ENCODE measurements around the gene EVPLL.
"Not testable (repeated sequence)": the region's sequence is repeated elsewhere in the genome, so short reads cannot be mapped to it uniquely, and the experiment has no call there.

The EVPLL gene

DNA sequence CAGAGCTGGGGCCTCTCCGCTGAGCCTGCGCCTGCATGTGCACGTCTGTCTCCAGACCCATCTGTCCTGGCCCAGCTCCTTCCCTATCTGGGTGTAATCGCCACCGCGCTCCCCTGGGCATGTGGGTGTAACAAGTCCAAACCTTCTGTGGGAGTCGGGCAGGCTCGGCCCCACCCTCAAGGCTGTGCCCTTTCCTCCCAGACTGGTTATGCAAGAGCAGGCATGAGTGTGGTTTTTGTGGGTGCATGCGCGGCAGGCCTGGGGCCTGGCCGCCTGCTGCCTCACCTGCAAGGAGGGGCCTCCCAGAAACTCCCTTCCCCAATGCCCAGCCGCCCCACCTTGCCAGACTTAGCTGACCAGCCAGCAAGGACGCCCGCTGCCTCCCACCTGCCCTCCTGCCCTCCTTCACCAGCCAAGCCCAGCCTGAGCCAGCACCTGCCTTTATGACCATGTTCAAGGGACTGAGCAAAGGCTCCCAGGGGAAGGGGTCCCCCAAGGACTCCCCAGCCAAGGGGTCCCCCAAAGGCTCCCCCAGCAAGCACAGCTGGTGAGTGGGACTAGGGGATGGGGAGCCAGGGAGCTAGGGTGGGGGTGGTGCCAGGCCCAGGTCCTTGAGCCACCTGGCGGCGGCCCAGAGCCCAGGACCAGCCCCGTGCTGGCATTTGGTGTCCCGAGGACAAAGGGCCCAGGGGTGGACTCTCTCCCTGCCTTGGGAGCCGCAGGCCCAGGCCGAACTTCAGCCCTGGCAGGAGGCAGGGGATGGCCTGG lies at the start of gene EVPLL:
TSS of gene EVPLL (plus strand) at position 342 of the 768 bp plus-strand sequence. CDS start 3,160 bp downstream, outside the sequence.
- peak; percentile 31 for DNase-seq

- DNase-seq, result no peak
Observed at GRCh38 chr17:18328643-18329204, 48.9 kb upstream of the EVPLL start.

DNA sequence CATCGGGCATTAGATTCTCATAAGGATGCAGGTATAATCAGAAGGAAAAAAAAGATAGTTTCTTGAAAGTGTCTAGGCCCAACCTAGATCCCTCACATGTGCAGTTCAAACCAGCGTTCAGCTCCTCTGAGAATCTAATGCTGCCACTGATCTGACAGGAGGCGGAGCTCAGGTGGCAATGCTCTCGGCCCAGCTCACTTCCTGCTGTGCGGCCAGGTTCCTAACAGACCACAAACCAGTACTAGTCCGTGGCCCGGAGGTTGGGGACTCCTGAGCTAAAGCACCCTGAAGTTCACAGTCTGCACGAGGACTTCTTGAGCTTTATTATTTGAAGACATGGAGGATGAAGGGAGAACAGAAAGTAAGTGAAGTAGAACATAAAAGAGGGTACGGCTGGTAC lies 45.7 kb upstream of the EVPLL start:
- DNase-seq, result no peak

DNA sequence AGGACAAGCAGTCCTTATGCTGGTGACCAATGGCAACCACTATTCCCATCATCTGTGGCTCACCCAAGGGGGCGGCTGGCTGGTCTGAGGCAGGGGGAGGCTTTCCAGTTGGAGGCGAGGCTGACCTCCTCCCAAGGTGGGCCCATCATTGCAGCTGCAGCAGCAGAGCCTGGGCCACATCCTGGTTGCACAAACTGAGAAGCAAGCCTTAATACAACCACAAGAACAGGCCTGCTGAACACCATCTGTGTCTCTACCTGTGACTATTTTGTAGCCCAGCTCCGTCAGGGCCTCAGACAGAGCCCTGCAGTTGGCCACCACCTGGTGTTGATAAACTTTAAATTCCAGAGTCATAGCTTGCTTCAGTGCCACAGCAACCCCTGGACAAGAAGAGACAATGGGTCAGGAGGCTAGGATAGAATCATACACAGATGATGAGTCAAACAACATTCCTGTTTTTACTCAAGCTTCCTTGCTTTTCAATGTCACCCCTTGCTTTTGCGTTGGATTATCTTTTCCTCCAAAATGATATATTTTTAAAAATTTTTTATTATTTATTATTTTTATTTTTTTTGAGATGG lies 44.6 kb upstream of the EVPLL start:
- no peak for DNase-seq

DNA sequence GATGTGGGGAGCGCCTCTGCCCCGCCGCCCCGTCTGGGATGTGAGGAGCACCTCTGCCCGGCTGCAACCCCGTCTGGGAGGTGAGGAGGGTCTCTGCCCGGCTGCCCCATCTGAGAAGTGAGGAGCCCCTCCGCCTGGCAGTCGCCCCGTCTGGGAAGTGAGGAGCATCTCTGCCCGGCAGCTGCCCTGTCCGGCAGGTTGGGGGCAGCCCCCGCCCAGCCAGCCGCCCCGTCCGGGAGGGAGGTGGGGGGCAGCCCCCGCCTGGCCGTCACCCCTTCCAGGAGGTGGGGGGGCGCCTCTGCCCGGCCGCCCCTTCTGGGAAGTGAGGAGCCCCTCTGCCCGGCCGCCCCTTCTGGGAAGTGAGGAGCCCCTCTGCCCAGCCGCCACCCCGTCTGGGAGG lies 39.4 kb upstream of the EVPLL start:
- DNase-seq, result not testable (repeated sequence)

- DNase-seq, result no peak
Observed at GRCh38 chr17:18339933-18340332, 37.6 kb upstream of the EVPLL start.

DNA sequence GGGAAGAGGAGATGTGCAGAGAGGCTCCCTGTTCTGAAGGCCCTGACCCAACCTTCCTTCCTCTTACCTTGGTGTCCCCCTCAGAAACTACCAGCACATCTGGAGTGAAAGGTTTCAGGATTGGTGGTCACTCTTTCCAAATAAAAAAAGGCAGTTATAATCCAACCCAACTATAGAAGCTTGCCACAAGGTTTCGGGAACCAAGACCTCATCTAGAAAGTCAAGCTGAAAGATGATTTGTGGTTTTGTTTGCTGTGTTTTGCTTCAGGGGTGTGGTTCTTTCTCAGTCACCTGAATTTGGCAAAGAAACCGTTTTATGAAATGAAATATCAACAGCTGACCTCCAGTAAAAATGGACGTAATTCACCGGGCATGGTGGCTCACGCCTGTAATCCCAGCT lies 33.6 kb upstream of the EVPLL start:
- no peak for DNase-seq

GRCh38 chr17:18353541-18353940 lies 24.0 kb upstream of the EVPLL start:
- no peak for DNase-seq

- DNase-seq, result no peak
Observed at GRCh38 chr17:18356624-18357023, 21.0 kb upstream of the EVPLL start.

DNA sequence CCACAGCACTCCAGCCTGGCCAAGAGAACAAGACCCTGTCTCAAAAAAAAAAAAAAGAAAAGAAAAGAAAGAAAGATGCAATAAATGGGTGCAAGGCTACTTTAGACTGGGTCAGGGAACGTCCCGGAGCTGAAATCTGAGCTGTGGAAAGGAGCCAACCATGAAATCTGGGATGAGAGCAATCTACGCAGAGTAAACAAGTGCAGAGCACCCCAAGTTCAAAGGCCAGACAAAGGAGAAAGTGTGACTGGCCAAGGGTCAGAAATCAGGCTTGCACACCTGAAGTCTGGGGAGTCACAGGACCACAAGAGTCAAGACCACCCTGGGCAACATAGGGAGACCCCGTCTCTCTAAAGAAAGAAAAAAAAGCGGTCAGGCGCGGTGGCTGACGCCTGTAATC lies 17.1 kb upstream of the EVPLL start:
- no peak for DNase-seq

DNA sequence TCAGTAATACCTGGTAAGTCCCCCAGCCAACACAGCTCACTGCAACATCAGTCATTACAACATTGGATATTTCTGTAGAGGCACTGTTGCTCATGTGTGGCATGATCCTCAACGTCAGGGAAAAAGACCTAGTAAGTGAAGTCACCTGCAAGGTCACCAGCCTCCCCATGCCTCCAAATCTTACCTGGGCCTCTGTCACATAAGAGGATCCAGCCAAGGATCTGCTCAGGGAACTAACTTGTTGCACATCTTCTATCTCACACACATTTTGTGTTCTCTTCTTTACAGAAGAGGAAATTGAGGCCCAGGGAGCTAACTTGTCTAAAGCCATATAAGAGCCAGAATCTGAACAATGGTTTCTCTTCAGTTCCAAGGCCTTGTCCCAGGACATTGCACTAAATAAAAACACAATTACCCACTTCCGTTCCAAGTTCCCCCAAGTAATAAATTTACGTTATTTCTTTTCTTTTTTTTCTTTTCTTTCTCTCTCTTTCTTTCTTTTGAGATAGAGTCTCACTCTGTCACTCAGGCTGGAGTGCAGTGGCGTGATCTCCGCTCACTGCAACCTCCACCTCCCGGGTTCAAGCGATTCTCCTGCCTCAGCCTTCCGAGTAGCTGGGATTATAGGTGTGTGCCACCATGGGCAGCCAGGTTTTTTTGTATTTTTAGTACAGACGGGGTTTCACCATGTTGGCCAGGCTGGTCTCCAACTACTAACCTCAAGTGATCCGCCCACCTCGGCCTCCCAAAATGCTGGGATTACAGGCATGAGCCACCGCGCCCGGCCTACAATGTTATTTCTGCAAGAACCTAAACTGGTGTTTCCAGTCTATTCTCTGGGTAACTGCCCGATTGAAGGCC lies 15.5 kb upstream of the EVPLL start:
- no peak for DNase-seq

GRCh38 chr17:18362698-18363100 lies 14.9 kb upstream of the EVPLL start:
- peak; percentile 63 for DNase-seq

DNA sequence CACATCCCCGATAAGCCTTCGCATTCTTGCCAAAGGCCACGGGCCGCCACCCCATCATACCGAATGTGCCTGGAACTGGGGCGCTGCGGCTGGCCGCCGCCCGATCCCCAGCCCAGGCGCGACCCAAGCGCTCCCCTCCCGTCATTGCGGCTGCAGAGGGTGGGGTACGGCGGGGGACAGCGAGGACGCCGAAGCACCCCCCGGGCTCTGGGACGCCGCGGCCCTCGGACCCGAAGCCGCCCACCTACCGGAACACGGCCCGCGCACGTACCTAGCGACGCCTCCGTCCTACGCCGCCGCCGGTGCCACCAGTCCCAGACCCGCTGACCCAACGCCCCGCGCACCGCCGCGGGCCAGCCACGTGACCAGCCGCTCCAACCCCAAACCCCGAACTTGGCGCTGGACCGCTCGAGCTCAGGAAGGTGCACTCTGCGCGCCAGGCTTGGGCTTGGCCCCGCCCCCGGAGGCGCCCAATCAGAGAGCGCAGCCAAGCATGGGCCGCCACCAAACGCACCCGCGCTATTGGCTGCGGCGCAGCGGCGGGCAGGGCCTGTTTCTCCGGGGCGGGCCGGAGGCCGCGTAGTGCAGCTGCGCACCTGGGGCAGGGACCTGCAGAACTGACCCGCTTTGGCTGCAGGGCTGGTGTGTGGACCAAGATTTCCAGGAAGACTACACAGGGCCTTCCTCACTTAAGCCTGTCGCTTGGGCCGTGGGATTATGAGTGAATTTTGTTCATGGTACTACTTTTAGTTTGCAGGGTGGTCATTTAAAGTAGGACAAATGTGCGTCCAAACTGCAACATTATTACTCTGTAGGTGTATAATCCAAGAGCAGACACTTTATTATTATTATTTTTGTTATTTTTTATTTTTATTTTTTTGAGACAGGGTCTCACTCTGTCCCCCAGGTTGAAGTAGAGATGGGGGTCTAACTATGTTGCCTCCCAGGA lies 14.2 kb upstream of the EVPLL start, which contains the start of gene SHMT1:
TSS of gene SHMT1 (minus strand) at position 450 of the 949 bp plus-strand sequence. CDS start 7,569 bp downstream, outside the sequence.
- peak; percentile 95 for DNase-seq

DNA sequence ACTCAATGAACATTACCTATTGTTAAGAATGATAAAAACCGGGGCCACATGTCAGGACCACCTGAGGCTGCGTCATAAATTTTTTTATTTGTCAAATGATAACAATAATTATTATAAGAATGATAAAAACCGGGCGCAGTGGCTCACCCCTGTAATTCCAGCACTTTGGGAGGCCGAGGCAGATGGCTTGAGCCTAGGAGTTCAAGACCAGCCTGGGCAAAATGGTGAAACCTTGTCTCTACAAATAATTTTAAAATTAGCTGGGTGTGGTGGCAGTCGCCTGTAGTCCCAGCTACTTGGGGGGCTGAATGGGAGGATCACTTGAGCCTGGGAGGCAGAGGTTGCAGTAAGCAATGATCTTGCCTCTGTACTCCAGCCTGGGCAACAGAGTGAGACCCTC lies 13.4 kb upstream of the EVPLL start:
- no peak for DNase-seq

- no peak for DNase-seq
Observed at GRCh38 chr17:18368946-18369345, 8.6 kb upstream of the EVPLL start.

- DNase-seq, result no peak
Observed at GRCh38 chr17:18370761-18371160, 6.8 kb upstream of the EVPLL start.

GRCh38 chr17:18371455-18371854 lies 6.1 kb upstream of the EVPLL start:
- DNase-seq, result no peak

DNA sequence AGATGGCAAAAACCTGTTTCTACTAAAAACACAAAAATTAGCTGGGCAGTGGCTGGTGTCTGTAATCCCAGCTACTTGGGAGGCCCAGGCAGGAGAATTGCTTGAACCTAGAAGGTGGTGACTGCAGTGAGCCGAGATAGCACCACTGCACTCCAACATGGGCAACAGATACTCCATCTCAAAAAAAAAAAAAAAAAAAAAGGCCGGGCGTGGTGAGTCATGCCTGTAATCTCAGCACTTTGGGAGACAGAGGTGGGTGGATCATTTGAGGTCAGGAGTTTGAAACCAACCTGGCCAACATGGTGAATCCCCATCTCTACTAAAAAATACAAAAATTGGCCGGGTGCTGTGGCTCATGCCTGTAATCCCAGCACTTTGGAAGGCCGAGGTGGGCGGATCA lies 4.4 kb upstream of the EVPLL start:
- not testable (repeated sequence) for DNase-seq

GRCh38 chr17:18374216-18374615 lies 3.4 kb upstream of the EVPLL start:
- no peak for DNase-seq

- no peak for DNase-seq
Observed at GRCh38 chr17:18378205-18378505, 577 bp downstream of the EVPLL start.

GRCh38 chr17:18378614-18379013 lies 1.0 kb downstream of the EVPLL start:
- not testable (repeated sequence) for DNase-seq
